Measurements from ENCODE around the gene NMNAT1.
"Not testable (repeated sequence)": the region's sequence is repeated elsewhere in the genome, so short reads cannot be mapped to it uniquely, and the experiment has no call there.

The NMNAT1 gene

DNA sequence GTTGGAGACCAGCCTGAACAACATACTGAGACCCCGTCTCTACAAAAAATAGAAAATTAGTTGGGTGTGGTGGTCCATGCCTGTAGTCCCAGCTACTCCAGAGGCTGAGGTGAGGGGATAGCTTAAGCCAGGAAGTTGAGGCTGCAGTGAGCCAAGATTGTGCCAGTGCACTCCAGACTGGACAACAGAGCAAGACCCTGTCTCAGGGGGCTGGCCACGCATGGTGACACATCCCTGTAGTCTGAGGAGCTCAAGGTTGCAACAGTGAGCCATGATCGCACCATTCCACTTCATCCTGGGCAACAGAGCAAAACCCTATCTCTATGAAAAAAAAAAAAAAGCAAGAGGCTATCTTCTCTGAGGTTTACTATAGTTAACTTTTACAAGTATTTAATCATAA lies 76.8 kb downstream of the NMNAT1 start:
- DNase-seq (ENCODE audit: low read depth), result no peak

DNA sequence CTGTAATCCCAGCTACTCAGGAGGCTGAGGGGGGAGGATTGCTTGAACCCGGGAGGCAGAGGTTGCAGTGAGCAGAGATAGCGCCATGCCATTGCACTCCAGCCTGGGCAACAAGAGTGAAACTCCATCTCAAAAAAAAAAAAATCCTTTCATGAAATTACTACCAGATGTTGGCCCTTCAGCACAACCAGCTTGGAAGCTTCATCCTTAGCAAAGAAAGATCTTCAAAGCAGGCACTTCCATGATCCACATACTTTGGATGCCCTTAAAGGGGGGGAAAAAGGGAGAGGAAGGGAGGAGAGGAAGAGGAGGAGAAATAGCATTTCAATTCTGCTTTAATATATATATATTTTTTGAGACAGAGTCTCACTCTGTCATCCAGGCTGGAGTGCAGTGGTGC lies 77.4 kb downstream of the NMNAT1 start:
- not testable (repeated sequence) for DNase-seq (ENCODE audit: low read depth)

- DNase-seq (ENCODE audit: low read depth), result not testable (repeated sequence)
These were observed 78.7 kb downstream of the NMNAT1 start for GRCh38 chr1:10021992-10022391.

GRCh38 chr1:10022656-10023055 lies 79.4 kb downstream of the NMNAT1 start:
- DNase-seq (ENCODE audit: low read depth), result no peak

DNA sequence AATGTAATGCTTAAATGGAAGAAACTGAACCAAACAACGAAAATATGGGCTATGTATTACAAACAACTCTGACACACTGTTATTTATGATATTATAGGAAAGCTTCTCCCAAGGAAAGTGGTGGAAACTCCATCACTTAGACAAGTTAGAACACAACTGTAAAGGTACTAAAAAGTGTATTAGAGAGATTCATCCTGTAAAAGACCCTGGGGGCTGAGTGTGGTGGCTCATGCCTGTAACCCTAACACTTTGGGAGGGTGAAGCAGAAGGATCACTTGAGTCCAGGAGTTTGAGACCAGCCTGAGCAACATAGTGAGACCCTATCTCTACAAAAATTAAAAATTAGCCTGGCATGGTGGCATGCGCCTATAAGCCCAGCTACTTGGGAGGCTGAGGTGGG lies 82.1 kb downstream of the NMNAT1 start:
- no peak for DNase-seq (ENCODE audit: low read depth)

GRCh38 chr1:10027027-10027426 lies 83.8 kb downstream of the NMNAT1 start:
- no peak for DNase-seq (ENCODE audit: low read depth)

- not testable (repeated sequence) for DNase-seq (ENCODE audit: low read depth)
These were observed 85.8 kb downstream of the NMNAT1 start for GRCh38 chr1:10028956-10029500.

DNA sequence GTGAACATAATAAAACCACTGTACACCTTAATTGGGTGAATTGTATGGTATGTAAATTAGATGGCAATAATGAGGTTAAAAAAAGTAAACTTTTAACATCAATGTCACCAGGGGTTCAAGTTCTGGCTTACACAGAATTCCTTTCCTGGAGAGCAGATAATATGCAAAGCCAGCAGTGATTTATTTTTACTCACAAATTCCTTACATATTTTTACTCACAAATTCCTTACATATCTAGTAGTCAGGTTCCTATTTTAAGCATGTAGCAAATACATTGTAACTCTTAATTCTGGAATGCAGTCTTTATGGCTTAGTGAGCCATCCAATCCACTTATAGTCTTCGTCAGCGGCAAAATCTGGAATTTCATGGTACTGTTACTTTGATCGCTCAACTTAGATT lies 88.2 kb downstream of the NMNAT1 start:
- DNase-seq (ENCODE audit: low read depth), result no peak

DNA sequence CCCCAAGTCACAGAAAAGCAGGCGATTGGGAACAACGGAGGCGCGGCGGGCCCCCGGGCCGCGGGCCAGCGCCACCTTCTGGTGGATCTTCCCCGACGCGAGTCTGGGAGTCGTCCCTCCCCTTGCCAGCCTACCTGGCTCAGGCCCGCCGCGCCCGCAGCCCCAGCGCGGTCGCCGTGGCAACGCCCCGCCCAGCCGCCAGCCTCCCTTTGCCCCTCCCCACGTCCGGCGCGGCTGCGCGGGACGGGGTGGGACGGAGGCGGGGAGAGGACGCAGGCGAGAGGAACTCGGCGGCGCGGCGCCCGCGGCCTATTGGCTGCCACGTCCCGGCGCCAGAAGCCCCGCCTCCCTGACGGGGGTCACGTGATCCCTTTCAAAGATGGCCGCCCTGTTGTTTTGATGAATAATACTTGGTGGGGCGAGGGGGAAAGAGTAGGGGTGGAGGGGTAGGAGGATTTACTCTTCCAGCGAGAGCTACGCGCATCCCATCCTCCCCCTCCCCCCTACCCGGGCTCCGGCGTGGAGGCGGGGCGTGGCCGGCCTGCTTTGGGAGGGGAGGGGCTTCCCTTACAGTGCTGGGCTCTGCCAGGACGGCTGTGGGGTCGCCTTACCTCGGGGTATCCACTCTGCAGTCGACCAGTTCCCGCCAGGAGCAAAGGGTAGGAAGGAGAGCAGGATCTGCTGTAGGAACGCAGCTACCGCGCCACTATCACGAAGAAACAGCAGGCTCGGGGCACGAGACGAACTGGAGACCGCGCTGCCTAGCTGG lies 89.5 kb downstream of the NMNAT1 start, which contains the start of gene UBE4B:
UBE4B (plus strand) TSS at position 369 of the 769 bp plus-strand sequence. CDS start 713 bp downstream, outside the sequence.
- peak; percentile 94 for DNase-seq (ENCODE audit: low read depth)

GRCh38 chr1:10033359-10033845 lies 90.1 kb downstream of the NMNAT1 start:
- DNase-seq (ENCODE audit: low read depth), result no peak
